HG03432 (cell line): ENCODE data around the gene WNT5A.

Experiments
- ATAC-seq: cut with Tn5 transposase; IDR thresholded peaks from one replicate; pipeline ENCODE4 v1.9.1; 2021; ENCODE audit warnings: mild to moderate bottlenecking, moderate library complexity; ENCODE audit not compliant: unreplicated experiment

Gene WNT5A

DNA sequence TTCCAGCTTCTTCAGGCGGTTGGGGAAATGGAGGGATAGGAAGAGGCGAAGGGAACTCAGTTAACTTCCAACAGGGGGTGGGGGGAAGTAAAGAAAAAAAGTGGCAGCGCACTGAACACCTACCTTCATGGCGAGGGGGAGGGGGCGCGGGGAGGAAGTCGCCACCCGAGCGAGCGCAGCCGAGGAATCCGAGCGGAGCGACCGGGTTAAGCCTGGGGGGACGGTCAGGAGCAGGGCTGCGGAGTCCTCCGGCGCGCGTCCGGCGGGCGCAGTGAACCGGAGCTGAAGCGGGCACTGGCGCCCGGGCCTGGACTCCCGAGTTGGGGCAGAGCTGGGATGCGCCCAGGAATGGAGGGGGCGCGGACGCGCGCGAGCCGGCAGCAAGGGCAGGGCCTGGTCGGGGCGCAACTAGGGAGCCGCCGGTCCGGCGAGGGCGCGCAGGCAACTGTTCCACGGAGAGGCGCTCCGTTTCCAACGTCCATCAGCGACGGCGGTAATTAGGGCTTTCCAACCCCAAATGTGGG lies at the start of gene WNT5A:
Gene WNT5A (minus strand): TSS at position 450 of the 524 bp plus-strand sequence. CDS start 321 bp downstream, at position 129.
- no peak for ATAC-seq

DNA sequence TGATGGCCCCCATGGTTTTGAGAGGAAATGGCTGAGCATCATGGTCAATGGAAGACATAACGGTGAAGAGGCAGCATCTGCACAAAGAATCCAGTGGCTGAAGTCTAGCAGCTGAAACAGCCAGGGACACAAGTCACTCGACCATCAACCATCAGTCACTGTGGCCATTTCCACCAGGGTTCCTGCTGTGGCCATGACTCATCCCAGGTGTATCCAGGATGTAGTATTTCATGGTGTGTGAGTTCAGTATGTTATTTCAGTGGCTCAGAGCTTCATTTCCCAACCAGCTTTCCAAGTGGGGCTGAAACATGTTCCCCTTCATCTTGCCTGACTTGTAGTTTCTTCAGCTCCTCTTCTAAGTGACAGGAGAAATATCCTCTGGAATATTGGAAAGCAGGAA lies 47.8 kb upstream of the WNT5A start:
- ATAC-seq: no peak

DNA sequence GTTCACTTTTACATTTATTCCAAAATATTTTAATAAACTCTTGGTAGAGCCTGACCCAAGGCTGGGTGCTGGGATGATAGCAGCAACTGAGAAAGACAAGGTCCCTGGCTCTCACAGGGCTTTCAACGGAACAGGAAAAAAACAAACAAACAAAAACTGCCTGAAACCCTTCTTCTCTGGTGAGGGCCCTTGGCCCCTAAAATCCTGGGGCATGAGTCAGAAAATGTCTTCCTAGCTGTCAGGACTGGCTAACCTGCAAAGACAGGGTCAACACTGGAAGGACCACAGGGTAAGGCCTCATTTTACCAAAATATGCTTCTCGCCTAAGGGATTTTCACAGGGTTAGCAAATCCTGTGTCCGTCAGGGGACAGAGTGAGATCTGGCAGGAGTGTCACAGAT lies 45.7 kb upstream of the WNT5A start:
- no peak for ATAC-seq

DNA sequence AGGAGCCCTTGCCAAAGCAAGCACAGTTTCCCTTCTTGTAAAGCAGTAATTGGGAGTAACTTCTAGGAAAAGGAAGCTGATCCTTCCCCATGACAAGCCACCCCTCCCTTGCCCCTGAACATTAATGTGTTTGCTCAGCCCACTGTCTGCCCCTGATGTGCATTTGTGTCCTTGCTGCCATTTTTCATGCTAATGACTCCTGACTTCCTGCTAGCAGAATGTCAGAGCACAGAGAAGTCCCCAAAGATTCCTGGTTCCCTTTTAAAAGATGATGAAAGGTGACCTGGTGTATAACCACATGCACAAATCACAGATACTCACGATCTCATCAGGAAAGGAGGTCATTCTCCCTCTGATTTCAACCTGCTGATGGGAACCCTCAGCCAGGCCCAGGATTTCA lies 44.2 kb upstream of the WNT5A start:
- no peak for ATAC-seq

DNA sequence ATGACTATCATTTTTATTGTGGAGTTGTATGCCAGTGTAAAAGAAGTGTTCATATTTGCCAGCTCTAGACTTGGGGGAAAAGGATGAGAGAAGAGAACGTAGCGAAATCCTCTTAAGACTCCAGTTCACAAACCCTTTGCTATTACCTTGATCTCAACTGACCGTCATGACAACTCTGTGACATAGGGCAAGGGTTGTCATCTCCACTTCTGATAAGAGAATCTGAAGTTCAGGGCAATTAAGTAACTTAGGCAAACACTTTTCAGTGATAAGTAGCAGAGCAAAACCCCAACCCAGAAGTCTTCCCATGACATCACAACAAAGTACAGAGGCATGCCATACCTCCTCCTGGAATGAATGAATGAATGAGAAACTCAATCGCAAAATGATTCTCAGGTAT lies 40.3 kb upstream of the WNT5A start:
- ATAC-seq: no peak

DNA sequence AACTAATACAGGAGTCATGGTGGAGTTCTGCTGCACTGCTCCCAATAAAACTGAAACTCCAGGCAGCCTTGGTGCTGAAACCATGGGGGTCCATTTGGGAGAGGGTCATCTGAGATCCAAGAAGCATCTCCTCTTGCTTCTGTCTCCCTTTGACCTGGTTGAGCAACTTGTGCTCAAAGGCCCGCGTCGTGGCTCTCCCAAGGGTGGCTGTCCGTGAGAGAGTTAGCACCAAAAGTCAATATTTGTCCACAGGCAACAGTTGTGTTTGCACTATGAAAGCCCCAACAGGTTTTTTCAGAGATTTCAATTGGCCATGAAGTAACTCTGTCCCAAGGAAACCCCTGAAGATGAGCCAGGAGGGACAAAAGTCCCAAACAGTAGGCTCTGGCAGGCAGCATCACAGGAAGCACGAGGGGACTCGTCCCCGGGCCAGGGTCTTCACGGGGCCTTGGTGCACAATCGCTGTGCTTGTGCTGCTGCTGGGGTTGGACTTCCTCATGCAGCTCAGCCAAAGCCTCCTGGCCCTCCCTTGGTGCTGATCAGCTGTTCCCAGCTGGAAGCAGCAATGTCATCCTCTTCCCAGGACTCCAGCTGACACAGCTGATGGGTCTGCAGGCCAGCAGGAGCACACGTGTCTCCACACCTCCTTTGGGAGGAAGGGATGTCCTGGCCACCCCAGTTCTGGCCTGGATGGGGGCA lies 39.4 kb upstream of the WNT5A start:
- ATAC-seq: no peak

DNA sequence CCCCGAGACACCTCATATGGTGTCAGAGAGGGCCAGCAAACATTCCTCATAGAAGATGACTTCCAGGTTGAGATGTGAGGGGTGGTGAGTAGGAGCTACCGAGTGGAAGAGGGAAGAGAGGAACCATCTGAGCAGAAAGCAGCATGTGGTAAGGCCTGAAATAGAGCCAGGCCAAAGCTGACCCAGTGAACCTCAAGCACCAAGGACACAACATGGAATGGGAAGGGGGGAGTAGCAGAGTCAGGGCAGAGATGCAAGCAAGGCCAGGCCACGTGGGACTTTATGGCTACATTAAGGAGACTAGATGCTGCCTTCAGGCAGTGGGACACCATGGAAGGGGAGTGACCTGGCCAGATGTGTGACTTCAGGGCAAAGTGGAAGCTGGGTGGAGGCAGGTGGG lies 38.3 kb upstream of the WNT5A start:
- ATAC-seq: no peak

DNA sequence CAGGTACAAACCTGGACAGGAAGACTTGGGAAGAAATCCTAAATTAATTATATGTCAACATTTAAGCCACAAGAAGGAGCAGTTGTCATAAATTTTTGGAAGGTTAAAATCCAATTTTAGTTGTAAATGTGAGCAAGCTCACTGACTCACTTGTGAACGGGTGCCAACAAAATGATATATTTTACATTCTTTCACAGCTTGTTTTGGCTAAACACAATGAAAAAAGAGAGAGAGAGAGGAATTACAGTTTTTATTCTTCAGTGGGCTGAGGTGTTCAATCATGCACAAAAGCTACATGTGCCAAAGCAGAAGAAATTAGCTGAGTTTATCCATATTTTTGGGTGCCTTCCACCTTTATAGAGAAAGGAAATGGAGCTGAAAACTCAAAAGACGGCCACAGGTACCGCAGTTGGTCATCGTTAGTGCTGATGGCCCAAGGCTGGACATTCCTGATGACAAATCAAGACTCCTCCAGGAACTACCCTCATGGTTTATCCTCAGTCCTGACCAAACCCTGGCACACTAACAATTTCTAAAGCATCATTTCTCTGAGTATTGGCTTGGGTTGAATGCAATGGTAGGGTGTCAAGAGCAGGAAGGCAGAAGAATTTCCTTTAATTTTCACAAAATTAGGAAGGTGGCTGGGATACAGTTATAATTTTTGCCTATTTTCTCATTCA lies 37.6 kb upstream of the WNT5A start:
- ATAC-seq: no peak

DNA sequence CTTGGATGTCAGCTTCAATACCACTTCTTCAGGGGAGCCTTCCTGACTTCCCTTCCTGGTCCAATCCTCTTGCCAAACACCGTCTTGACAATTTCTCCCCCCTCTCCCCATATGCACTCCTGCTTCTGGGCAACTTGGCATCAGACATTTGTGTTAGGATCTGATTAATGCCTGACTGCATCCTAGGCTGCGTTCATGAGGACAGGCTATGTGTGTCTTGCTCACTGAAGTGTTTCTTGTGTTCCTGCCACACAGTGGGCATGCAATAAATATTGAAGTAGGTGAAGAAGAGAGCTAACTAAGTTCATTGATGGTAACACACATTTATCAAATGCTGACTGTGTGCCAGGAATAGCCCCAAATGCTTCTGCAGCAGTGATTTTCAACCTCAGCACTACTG lies 36.4 kb upstream of the WNT5A start:
- ATAC-seq: no peak

DNA sequence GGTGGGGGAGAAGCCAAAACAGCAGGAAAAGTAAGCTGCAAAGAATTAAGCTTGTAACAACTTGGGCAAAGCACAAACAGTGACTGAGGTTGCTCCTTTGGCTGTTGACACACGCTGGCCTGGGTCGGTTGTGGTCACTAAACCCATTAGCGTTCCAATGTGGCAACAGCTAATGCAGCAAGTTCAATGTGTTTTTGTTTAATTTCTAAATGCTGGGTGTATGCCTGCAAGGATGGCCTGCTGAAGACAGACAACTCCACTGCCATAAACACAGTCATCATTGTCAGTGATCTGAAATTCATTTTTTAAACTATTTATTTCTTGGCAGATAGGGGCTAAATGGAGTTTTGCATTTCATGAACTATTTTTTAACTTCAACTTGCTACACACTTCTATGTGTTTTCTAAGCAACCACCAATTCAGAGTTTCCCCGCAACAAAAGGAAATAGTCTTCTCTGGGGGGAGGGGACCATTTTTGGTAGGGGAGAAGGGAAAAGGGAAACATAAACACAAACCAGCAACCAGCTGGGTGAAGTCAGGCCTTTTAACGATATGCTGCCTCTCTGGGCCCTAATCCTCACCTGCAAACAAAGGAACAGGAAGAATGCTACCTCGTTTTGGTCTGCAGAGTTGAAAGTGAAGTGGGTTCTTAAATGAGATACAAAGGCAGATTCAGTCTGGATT lies 34.8 kb upstream of the WNT5A start:
- ATAC-seq: no peak

DNA sequence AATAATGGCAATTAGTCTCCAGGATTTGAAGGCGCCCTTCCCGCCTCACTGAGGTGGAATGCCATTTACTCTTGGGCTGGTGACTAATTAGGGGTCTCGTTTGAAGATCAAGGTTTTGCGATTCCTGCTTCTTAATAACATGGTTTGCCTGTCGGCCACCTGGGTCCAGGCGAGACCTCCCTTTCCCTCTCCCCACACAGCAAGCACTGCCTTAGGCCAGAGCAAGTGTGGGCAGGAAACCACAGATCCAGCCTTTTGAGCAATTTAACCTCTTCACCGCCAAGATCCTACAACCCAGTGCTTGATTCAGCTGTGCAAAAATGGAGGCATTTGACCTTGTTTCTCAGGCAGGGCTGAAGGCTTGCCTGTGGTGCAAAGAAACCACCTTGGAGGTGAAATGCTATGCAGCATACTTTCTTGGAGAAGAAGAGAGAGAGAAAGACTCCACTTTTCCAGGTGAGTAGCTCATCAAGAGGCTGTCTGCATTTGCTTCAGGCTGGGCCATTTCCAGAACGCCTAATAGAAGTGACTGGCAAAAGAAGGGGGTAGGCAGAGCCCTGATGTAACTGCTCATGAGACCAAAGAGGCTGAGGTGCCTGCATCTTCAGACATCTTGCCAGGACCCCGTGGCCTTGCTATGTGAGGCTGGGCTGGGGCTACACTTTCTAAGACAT lies 34.1 kb upstream of the WNT5A start:
- no peak for ATAC-seq

DNA sequence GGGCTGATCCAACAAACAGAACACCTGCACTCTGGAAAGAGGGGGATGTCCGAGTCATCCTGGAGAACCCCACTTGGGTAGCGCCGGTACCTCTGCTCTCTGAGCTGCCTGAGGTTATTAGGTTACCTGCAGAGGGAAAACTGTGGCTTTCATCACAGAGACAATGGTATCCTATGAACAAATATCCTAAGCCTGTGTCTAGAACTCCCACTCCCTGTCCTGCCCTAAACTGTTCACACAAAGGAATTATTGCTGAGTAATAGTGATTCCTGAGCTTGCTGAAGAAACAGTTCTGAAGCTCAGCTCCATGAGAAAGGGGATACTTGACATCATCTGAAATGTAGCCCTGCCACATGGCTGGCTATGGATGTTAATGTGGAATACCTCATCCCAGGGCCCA lies 31.9 kb upstream of the WNT5A start:
- ATAC-seq: no peak

DNA sequence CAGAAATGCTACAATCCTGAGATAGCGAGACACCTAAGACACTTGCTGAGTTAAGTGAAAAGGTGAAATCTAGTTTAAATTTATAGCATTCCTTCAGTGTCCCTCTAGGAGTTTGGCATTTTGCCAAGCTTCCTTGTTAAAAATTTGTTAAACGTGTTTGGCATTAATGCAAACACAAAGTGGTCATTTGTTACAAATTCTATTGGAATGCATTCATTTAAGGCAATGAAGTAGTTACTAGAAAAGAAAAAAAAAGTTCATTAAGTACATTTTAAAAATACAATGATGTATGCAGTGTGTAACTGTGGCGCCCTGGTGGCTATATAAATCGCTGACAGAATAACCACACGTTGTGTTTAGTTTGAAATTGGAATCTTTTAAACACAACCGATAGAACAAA lies 31.3 kb upstream of the WNT5A start:
- no peak for ATAC-seq

DNA sequence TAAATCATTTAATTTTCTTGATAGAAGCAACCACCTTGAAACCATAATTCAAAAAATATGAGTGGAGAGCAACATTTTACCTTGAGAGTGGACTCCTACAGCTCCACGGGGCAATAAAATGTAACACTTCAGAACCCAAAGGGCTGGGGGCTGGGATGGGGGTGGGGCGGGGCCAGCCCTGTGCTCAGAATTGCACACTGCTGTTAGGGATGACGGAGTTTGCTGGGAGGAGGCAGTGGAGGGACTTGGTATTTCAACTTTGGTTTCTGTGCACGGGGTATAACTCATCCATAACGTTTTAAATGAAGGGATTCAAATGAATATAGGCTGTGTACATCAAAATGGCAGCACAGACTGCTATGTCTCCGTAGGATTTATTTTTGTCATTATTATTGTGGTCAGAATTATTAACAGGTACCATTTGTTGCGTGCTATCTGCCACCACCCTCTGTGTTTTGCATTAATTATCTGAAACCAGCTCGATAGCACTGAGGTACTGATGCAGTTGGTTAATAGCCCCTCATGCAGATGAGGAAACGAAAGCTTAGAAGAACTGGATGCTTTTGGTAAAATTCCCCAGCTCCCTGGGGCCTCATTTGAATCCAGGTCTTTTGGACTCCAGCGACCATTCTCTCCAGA lies 29.4 kb upstream of the WNT5A start:
- ATAC-seq: no peak

DNA sequence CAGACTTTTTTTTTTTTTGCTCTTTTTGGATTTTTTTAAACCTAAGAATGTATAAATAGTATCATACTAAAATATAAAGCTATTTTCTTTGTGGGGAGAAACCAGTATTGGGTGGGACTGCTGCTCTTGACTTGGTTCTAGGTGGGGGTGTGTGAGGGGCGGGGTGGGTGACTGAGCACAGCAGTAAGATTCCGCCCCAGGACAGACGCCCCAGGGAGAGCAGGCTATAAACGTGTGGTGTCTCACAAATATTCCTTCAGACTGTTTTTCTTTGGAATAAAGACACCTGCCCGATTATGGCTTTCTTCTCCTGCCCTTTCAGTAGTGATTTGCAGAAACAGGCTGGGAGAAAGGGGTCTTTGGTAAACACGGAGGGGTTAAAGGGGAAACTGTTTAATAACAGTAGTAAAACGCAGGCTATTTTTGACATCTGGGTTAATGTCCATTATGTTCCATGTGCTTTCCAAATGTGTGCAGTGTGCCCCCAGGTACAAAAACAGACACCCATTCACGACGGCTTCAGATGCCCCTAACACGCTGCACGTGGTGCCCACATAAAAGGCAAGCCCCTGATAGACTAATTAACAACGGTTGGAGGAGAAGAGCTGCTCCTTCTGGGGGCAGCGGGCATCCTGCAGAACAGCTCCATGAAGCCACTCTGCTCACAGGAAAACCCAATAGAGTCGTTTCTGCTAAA lies 28.6 kb upstream of the WNT5A start:
- ATAC-seq: no peak

DNA sequence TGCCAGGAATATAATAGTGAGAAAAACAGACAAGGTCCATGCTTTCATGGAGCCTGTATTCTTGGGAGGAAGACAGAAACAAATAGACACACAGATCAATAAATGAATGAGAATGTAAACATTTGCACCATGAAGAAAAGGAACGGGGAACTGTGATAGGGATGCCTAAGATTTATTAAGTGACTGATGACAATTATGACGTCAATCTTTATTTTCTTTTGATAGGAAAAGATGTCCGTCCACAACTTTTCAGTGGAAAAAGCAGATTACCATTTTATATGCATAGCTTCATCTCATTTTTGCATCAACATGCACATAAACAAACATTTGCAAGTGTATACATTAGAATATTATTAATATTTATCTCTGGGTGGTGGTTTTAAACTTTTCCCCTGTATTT lies 27.9 kb upstream of the WNT5A start:
- no peak for ATAC-seq

DNA sequence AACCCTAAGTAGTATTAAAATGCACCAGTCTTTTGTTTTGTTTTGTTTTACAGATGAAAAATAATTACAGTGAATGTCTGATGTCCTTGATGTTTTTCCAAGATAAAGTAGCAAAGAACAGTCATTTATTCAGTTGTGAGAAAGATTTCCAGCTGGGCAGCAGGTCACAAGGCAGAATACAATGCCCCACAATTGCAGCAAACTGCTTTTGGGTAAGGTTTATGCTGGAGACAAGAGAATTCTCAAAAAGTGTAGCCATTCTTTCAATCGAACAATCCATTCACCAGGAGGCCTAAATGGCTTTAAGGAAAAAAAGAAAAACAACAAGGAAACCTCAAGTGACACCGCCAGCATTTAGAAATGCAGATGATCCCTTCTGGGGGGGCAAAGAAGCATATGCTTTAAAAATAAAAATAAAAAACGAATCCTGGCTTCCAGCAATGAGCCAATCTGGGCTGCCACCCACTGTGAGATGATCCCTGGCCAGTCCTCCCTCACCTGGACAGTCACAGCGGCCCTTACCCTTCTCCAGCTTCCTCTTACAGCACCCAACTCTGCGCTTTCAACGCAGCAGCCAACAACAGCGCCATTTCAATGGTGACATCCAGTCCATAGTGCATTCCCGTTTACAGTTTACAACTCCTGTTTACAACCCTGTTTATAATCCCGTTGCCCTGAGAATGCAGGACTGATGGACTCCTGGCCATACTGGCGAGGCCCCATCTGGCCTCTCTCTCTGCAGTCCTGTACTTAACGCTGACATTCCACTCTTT lies 25.7 kb upstream of the WNT5A start:
- ATAC-seq: no peak

DNA sequence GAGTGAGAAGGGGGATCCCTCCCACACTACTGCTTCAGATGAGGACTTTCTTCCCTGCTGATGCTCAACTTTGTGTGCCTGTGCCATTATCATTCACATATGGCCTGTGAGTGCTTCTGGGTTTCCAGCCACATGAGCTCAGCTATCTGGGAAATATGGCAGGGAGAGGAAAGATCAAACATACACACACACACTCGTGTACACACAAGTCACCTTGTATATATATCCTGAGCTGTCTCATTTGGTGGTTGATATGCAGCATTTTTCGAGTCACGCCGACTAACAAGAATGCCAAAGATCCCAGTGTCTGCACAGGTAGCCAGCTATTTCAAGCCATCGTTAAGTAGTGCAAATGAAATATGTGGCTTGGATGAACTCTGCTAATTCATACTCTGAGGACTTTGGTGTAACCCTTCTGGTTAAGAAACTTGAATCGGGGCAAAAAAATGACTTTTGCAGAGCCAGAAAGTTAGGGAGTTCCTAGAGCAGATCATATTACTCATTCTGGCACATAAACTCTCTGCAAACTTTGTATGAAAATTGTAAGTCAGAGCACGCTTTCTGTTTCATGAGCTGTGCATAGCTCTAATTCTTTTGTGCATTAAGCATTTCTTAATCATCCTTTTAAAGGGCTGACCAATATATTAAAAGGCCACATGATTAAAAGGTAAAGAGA lies 24.9 kb upstream of the WNT5A start:
- ATAC-seq: peak; percentile 53

DNA sequence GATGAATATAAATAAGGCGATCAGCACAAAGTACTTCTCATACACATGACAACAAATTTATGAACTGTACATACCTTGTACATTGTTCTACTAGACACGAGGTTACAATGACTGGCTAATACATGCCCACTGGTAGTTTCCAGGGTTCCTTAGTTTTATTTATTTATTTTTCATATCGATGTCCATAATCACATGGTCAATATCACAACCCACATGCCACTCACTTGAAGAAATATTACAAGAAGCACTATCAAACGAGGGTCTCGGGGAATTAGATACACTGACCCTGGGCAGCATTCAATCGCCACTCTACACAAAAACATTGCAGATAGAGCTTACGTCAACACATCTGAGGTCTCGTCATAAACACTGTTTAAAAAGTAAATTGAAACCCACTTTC lies 21.2 kb upstream of the WNT5A start:
- ATAC-seq: no peak
